Retinal pigment epithelial cell (primary cell): ENCODE measurements around the gene TREM2.

Experiments used
- DNase-seq: peaks from one replicate; pipeline ENCODE4 v3.0.0-alpha.2; 2010; ENCODE audit warnings: low read depth
- H3K4me3 ChIP-seq: 2 replicates; pipeline ENCODE4 v1.5.1; 2011; ENCODE audit warnings: mild to moderate bottlenecking, low read length, control low read depth, moderate library complexity
- CTCF ChIP-seq: conservative IDR thresholded peaks from 2 replicates; pipeline ENCODE4 v1.5.1; 2011; ENCODE audit warnings: low read depth, low read length, control low read depth, inconsistent platforms

TREM2 gene

GRCh38 chr6:41200296-41200900, 37.5 kb upstream of the TREM2 start:
- no peak for TF ChIP-seq CTCF
- no peak for DNase-seq
- H3K4me3 ChIP-seq, result no peak overlapping the region

GRCh38 chr6:41199552-41200246, 36.8 kb upstream of the TREM2 start:
- TF ChIP-seq CTCF, result no peak
- no peak for DNase-seq
- no peak overlapping the region for H3K4me3 ChIP-seq

GRCh38 chr6:41197234-41197633, 34.3 kb upstream of the TREM2 start:
- TF ChIP-seq CTCF, result no peak
- DNase-seq, result no peak

GRCh38 chr6:41194386-41194785, 31.5 kb upstream of the TREM2 start:
- H3K4me3 ChIP-seq, result no peak overlapping the region
- no peak for DNase-seq
- TF ChIP-seq CTCF, result no peak

More at GRCh38 chr6:41197234-41197633, 34.3 kb upstream of the TREM2 start:
- no peak overlapping the region for H3K4me3 ChIP-seq

DNA sequence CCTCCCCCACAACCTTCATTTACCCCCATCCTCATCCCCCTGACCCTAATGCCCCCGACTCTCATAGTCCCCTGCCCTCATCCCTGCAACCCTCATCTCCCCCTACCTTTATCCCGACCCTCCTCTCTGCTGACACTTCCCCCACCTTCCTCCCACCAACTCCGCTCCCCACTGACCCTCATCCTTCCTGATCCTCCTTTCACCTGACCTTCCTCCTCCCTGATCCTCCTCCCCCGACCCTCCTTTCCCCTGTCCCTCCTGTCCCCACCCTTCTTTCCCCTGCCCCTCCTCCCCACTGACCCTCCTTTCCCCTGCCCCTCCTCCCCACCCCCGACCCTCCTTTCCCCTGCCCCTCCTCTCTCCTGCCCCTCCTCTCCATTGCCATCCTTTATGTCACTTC, 31.0 kb upstream of the TREM2 start:
- no peak for TF ChIP-seq CTCF
- H3K4me3 ChIP-seq, result no peak overlapping the region
- DNase-seq, result no peak

DNA sequence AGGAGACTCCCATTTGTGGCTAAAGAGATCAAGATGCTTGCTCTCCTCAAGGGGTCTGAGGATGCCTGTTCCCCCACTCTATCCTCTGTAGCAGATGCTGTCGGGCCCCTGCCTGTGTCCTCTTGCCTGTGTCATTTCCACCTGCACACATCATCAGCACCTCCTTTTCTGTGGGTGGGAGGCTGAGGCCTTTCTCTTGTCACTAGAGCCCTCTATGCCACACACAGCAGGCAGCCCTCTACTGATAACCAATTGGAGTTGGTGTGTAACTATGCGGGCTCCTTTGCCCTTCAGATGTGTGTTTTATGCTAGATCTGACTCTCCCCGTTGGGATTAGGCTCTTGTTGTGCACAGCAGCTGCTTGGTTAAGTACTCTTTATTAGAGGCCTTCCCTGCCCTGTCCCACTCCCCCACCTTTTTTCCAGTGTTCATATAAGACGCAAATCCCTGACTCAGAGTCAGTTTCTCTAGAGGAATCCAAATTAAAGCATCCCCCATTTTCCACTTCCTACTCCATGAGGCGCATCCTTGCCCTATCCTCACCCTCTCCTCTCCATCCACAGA, 30.3 kb upstream of the TREM2 start:
- no peak for TF ChIP-seq CTCF
- no peak overlapping the region for H3K4me3 ChIP-seq
- no peak for DNase-seq

DNA sequence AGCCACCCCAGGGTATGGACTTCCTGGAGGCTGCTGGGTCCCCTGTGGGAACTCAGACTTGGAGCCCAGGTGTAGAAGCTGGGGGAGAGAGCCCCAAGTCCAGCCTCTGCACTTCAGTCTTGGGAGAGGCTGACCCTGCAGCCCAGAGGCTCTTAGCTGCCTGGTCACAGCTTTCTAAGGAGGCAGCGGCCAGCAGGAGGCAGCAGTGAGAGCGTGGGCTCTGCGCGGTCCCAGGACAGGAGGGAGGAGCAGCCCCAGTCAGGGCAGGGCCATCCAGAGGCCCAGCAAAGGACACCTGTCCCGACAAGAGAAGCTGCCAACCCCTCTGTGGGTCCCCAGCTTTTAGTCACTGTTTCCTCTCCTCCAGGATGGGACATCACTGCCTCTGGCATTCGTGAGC, 28.7 kb upstream of the TREM2 start:
- peak; percentile 77 for TF ChIP-seq CTCF
- no peak overlapping the region for H3K4me3 ChIP-seq
- DNase-seq, result no peak
